Prostate gland (tissue), 2 donors: ENCODE data around the gene POMGNT1.

ENCODE experiments used
- CTCF ChIP-seq, 4 experiments: fragments of 200-600 bp in 2 of 4; fragments of 450-650 bp in 2 of 4; sonication (generic) in 2 of 4; IDR thresholded peaks; 1 replicate in 3 of 4; 2 replicates in 1 of 4; pipeline ENCODE4 v1.5.1; 2016 to 2019; ENCODE audit warnings: antibody characterized with exemption in 4 of 4, mild to moderate bottlenecking in 2 of 4, moderate library complexity in 2 of 4
- POLR2A ChIP-seq: fragments of 450-650 bp; IDR thresholded peaks from one replicate; pipeline ENCODE4 v1.6.1; 2016; ENCODE audit warnings: antibody characterized with exemption, mild to moderate bottlenecking
- POLR2AphosphoS5 ChIP-seq: sonication (generic); formaldehyde crosslinking; IDR thresholded peaks from one replicate; pipeline ENCODE4 v1.6.1; 2017; ENCODE audit warnings: antibody characterized with exemption

GRCh38 chr1:46157916-46158311 is 40.3 kb downstream of the POMGNT1 start:
- TF ChIP-seq CTCF (IDR thresholded peaks at IDR 0.05), result no peak
- no peak for TF ChIP-seq POLR2A
- no peak for TF ChIP-seq POLR2AphosphoS5
